ENCODE results near the gene S100B.
"Not testable (repeated sequence)": the region's sequence is repeated elsewhere in the genome, so short reads cannot be mapped to it uniquely, and the experiment has no call there.

The S100B gene

DNA sequence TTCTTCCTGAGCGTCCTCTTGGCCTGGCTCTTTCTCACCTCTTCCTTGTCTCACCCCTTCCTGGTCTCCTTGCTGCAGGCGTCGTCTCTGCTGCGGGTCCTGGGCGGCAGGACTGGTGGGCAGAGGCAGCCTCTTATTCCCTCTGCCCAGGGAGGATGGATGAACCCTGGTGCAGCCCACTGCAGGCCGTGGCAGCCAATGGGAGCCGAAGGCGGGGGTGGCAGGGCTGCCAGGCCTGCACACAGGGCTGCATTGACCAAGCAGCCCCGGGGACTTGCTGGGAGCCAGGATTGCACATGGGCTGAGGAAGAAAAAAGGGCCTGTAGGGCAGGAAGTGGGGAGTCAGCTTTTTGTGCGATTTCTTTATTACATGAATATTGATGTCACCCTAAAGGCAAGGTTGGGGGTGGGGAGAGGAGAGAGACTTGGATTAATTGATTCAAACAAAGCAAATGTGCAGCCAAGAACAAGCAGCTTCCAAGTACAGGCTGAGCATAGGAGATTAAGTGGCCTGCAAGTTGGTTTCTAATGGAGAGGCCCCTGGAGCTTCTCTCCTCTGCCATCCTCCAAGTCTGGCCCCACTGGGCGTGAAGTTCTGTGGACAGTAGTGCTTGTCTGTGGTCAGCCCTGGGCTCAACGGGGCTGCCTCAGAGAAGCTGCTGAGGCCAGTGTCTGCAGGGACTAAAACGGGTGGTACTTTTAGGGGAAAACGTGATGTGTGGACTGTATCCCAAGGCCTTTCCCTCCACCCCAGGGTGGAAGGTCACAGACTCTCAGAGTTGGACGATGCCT lies at the start of gene S100B:
S100B (minus strand) TSS at position 108 of the 792 bp plus-strand sequence. CDS start 2,667 bp downstream, outside the sequence.
- DNase-seq (ENCODE audit: low spot score), result no peak

DNA sequence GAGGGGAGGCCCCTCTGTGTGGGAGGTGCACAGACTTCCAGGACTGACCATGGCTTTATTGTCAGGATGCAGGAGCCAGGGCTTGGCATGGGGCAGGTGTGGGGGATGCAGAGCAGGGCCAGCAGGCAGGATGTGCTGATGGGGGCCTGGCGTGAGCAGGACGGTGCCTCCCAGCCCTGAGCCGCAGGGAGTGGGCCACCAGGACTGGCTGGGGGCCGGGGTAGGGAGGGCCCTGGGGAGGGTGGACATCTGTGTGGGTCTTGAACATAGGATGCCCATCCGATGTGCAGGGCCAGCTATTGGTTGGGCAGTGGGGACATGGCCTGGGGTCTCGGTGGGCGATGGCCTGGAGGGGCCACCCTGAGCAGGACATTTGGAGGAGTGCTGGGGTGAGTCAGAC lies 46.2 kb upstream of the S100B start:
- no peak for DNase-seq (ENCODE audit: low spot score)

DNA sequence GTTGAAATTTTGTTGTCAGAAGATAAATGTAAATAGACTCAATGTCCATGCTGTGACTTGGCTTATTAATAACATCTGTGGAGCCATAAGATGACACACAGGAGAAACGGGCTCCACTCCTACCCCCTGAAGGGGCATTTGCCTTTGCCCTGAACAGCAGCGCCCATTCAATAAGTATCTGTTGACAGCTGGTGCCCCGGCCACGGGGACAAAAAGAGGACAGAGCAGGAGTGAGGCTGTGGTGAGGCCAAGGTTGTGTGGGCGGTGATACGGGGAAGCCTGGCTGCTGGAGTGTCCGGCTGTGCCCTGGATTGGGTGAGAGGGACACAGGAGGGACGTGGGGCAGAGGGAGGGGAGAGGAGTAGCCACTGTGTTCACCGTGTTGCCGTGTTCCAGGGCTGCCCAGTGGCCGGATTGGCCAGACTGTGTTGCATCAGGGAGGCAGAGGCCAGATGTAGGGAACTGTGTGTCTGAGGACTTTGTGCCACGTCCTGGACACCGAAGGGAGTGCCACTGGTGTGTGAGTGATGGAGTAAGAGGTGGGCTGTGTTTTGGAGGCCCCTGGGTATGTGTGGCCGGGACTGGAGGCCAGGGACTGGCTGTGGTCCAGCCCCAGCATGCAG lies 45.7 kb upstream of the S100B start:
- no peak for DNase-seq (ENCODE audit: low spot score)

DNA sequence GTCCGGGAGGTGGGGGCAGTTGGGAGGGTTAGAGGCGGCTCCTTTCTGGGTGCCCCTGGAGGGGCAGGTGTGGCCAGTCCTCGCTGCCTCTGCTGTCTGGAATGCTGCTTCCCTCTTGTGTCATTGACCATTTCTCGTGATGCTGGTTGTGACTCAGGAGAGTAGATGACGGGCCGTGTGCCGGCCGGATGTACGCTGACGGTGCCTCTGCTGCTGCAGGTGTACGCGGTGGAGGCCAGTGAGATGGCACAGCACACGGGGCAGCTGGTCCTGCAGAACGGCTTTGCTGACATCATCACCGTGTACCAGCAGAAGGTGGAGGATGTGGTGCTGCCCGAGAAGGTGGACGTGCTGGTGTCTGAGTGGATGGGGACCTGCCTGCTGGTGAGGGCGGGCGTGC lies 44.5 kb upstream of the S100B start:
- no peak for DNase-seq (ENCODE audit: low spot score)

- no peak for DNase-seq (ENCODE audit: low spot score)
Observed at GRCh38 chr21:46648539-46648938, 43.7 kb upstream of the S100B start.

- no peak for DNase-seq (ENCODE audit: low spot score)
Observed at GRCh38 chr21:46646541-46647154, 41.8 kb upstream of the S100B start.

DNA sequence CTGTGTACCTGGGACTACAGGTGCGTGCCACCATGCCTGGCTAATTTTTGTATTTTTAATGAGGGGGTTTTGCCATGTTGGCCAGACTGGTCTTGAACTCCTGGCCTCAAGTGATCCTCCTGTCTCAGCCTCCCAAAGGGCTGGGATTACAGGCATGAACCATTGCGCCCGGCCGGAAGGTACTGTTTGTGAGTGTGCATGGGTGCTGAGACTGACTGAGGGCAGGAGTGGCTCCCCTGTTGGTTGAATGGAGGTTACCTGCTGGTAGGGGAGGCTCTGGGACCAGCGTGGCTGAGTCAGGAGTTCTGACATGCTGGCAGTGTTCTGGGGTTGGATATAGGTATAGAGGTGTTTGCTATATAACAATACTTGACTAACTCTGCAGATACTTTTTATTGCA lies 41.0 kb upstream of the S100B start:
- DNase-seq (ENCODE audit: low spot score), result no peak

GRCh38 chr21:46643379-46644177 lies 38.7 kb upstream of the S100B start:
- DNase-seq (ENCODE audit: low spot score), result no peak

DNA sequence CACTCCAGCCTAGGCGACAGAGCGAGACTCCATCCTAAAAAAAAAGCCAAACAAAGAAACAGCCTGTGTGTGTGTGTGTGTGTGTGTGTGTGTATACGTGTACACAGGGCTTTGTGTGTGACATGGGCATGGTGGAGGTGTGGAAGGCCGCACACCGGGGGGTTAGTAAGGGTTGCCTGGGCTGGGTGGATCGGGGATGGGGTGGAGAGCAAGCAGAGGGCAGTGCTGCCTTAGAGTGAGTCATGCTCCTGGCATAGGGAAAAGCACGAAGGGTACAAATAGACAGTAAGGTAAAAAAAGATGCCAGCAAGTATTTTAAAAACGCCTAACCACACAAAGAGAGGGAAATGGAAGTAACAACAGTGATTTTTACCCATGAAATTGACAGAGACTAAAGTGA lies 36.8 kb upstream of the S100B start:
- no peak for DNase-seq (ENCODE audit: low spot score)

GRCh38 chr21:46639489-46640386 lies 34.9 kb upstream of the S100B start:
- no peak for DNase-seq (ENCODE audit: low spot score)

- DNase-seq (ENCODE audit: low spot score), result no peak
Observed at GRCh38 chr21:46637952-46638746, 33.3 kb upstream of the S100B start.

- DNase-seq (ENCODE audit: low spot score), result peak; percentile 34
Observed at GRCh38 chr21:46636550-46637285, 31.8 kb upstream of the S100B start.

DNA sequence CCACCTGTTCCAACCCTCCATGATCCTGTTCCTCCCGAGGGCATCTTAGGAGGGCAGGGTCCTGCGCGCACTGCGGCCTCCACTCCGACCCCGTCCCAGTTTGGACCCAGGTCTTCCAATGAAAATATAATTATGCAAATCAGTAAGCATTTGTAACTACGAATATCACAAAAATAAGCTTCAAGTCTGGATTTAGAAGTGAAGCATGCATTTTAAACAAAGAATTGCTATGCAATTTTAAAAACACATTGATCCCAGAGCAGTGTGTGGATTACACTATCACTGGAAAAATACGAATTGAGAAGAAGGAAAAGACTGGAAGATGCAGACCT lies 31.3 kb upstream of the S100B start:
- DNase-seq (ENCODE audit: low spot score), result no peak

DNA sequence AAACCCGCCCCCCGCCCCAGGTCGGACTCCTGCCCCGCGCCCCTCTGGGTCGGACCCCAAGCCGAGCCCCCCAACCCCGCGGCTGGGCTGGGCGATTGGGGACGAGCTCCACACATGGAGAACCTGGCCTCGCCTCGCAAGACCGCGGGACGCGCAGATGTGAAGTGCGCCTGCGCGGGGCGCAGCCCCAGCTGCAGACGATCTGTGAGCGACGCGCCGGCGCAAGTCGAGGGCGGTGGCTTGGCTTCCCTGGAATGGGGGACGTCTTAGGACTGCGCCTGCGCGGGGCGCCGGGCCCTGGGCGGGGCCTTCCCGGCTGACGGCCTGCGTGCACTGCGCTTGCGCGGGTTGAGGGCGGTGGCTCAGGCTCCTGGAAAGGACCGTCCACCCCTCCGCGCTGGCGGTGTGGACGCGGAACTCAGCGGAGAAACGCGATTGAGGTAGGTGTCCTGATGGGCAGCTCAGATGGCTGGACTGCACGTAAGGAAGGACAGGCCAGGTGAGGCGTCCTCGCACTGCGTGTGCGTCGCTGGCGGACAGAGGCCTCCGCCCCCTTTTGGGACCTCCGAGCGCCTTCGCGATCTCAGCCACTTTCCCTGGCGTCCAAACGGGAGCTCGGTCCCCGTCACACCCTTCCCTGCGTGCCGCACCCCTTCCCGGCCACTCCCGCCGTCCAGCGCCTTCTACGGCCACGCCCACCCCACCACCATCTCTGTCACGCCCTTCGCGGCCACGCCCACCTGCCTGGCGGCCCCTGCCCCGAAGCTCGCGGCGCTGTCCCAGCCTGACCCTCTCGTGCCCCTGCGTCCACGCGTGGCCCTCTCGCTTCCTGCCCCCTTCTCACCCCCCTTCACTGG lies 30.7 kb upstream of the S100B start, which contains the start of gene PRMT2:
PRMT2 (plus strand) TSS at position 351 of the 857 bp plus-strand sequence. CDS start 1,278 bp downstream, outside the sequence.
- peak; percentile 98 for DNase-seq (ENCODE audit: low spot score)

DNA sequence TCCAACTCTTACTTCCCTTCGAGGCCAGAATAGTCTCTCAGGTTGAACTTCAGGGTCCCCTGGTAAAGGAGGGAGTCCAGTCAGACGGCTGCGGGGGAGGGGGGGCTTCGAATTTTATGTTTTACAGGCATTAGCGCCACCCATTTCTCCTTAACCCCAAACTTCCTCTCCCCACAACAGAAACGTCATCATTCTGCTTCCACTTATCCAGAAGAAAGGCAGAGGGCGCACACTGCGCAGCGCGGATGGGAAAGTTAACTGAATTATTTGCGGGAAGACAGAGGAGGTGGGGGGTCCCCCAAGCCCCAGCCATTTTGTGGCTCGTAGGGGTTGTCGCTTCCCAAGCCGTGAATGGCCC lies 30.1 kb upstream of the S100B start:
- DNase-seq (ENCODE audit: low spot score), result peak; percentile 47

GRCh38 chr21:46634427-46634826 lies 29.5 kb upstream of the S100B start:
- DNase-seq (ENCODE audit: low spot score), result no peak

GRCh38 chr21:46633566-46633965 lies 28.7 kb upstream of the S100B start:
- peak; percentile 68 for DNase-seq (ENCODE audit: low spot score)

DNA sequence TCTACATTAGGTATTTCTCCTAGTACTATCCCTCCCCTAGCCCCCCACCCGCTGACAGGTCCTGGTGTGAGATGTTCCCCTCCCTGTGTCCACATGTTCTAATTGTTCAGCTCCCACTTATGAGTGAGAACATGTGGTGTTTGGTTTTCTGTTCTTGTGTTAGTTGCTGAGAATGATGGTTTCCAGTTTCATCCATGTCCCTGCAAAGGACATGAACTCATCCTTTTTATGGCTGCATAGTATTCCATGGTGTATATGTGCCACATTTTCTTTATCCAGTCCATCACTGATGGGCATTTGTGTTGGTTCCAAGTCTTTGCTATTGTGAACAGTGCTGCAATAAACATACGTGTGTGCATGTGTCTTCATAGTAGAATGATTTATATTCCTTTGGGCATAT lies 26.0 kb upstream of the S100B start:
- DNase-seq (ENCODE audit: low spot score), result not testable (repeated sequence)

- DNase-seq (ENCODE audit: low spot score), result no peak
Observed at GRCh38 chr21:46628868-46629267, 24.0 kb upstream of the S100B start.

Data from CD4-positive, alpha-beta T cell treated with Interleukin-6 at 100 ng/mL for 8 hours (primary cell).